HCT116 (cell line): ENCODE data around the gene DNMT3A. TPM values are rescaled to one million over a fixed set of nuclear protein-coding genes. Genes with fewer than 3 reads are reported as not detected.

Experiments
- ATAC-seq: fragments of 200-7000 bp; cut with Tn5 transposase; 2 replicates; pipeline ENCODE4 v1.9.1; 2020; ENCODE audit warnings: mild to moderate bottlenecking, moderate library complexity
- BruUV-seq: library from RNA; stranded (reverse); fragments of 400-500 nt; replicated peaks from 2 replicates; lab custom pipeline; 2021; lab: Mats Ljungman, UMichigan
- CTCF ChIA-PET: fragments of 300-600 bp; sonication (Branson Sonifier 250); formaldehyde crosslinking; loops from one replicate; lab custom pipeline; 2021; ENCODE audit warnings: antibody characterized with exemption; lab: Charles Lee
- POLR2A ChIA-PET: fragments of 300-600, 350-600 bp; sonication (Branson Sonifier 250); formaldehyde crosslinking; loops from one replicate; lab custom pipeline; 2021; ENCODE audit warnings: antibody characterized with exemption; lab: Charles Lee
- RAD21 ChIA-PET, 2 experiments: fragments of 300-600 bp; sonication (Branson Sonifier 250); formaldehyde crosslinking; loops; one replicate each; lab custom pipeline; 2023; ENCODE audit warnings: low total read pairs in 2 of 2; ENCODE audit not compliant: uncharacterized antibody in 2 of 2, unreplicated experiment in 2 of 2, low non-redundant PET in 1 of 2; lab: Charles Lee
- DNase-seq: peaks from one replicate; pipeline ENCODE4 v3.0.0-alpha.2; 2010; ENCODE audit warnings: low read depth, low spot score
- H2AFZ ChIP-seq: fragments of 200-600 bp; shearing (Covaris generic), sonication (generic); 2 replicates; pipeline ENCODE4 v1.6.1; 2017; ENCODE audit warnings: low read depth, mixed run types, mixed read lengths, antibody characterized with exemption, low read length; ENCODE audit not compliant: poor library complexity, severe bottlenecking
- H3K27ac ChIP-seq: 2 replicates; pipeline ENCODE4 v1.5.1; 2012; ENCODE audit warnings: low read depth, low read length
- H3K27me3 ChIP-seq: fragments of 200-600 bp; sonication (generic); 2 replicates; pipeline ENCODE4 v1.6.1; 2016; ENCODE audit warnings: mixed run types, low read length, mixed read lengths; ENCODE audit not compliant: insufficient read depth
- H3K36me3 ChIP-seq, 2 experiments: fragments of 200-500 bp in 1 of 2; fragments of 200-600 bp in 1 of 2; sonication (Bioruptor generic) in 1 of 2; sonication (generic) in 1 of 2; 2 replicates each; pipeline versions ENCODE4 v1.5.1 to v1.6.1; 2014 to 2016; ENCODE audit warnings: low read length in 2 of 2, inconsistent platforms in 1 of 2, mixed read lengths in 1 of 2, mixed run types in 1 of 2; ENCODE audit not compliant: insufficient read depth in 2 of 2, control insufficient read depth in 1 of 2
- H3K4me1 ChIP-seq, 2 experiments: fragments of 200-600 bp in 1 of 2; sonication (generic) in 1 of 2; 2 replicates each; pipeline versions ENCODE4 v1.5.1 to v1.6.1; 2012 to 2017; ENCODE audit warnings: low read length in 2 of 2, inconsistent platforms in 1 of 2, mild to moderate bottlenecking in 1 of 2, mixed read lengths in 1 of 2, mixed run types in 1 of 2, moderate library complexity in 1 of 2; ENCODE audit not compliant: insufficient read depth in 2 of 2, control insufficient read depth in 1 of 2
- H3K4me2 ChIP-seq: fragments of 200-600 bp; sonication (generic); 2 replicates; pipeline ENCODE4 v1.6.1; 2017; ENCODE audit warnings: mixed run types, low read length, mixed read lengths
- H3K4me3 ChIP-seq, 2 experiments: fragments of 200-600 bp in 1 of 2; sonication (generic) in 1 of 2; replicated peaks in 1 of 2; 2 replicates each; pipeline ENCODE4 v1.5.1; 2011 to 2016; ENCODE audit warnings: low read length in 2 of 2, control low read depth in 1 of 2, low read depth in 1 of 2, mild to moderate bottlenecking in 1 of 2, mixed read lengths in 1 of 2, mixed run types in 1 of 2
- H3K79me2 ChIP-seq: fragments of 200-600 bp; sonication (generic); 2 replicates; pipeline ENCODE4 v1.6.1; 2017; ENCODE audit warnings: mild to moderate bottlenecking, mixed run types, low read length, moderate library complexity, mixed read lengths; ENCODE audit not compliant: insufficient read depth
- H3K9ac ChIP-seq: fragments of 200-600 bp; sonication (generic); 2 replicates; pipeline ENCODE4 v1.6.1; 2016; ENCODE audit warnings: low read length, mixed read lengths
- H3K9me2 ChIP-seq: fragments of 200-600 bp; sonication (generic), shearing (Covaris generic); 2 replicates; pipeline ENCODE4 v1.6.1; 2017; ENCODE audit warnings: mixed run types, mild to moderate bottlenecking, moderate library complexity; ENCODE audit not compliant: insufficient read depth
- H3K9me3 ChIP-seq, 2 experiments: fragments of 200-500 bp in 1 of 2; fragments of 200-600 bp in 1 of 2; sonication (Bioruptor generic) in 1 of 2; sonication (generic) in 1 of 2; 2 replicates each; pipeline ENCODE4 v1.6.1; 2014 to 2017; ENCODE audit warnings: low read length in 2 of 2, mixed read lengths in 2 of 2, inconsistent platforms in 1 of 2, low read depth in 1 of 2, mild to moderate bottlenecking in 1 of 2, mixed run types in 1 of 2, moderate library complexity in 1 of 2; ENCODE audit not compliant: control insufficient read depth in 1 of 2, insufficient read depth in 1 of 2
- H4K20me1 ChIP-seq: fragments of 200-600 bp; sonication (generic), shearing (Covaris generic); 2 replicates; pipeline ENCODE4 v1.6.1; 2017; ENCODE audit warnings: mixed run types, mild to moderate bottlenecking, moderate library complexity; ENCODE audit not compliant: insufficient read depth
- ATF3 ChIP-seq: IDR thresholded peaks from 2 replicates; pipeline ENCODE4 v1.6.1; 2012
- CTCF ChIP-seq, 3 experiments: fragments of 200-600 bp in 1 of 3; sonication (generic) in 1 of 3; IDR thresholded peaks in 2 of 3; conservative IDR thresholded peaks in 1 of 3; 2 replicates each; pipeline ENCODE4 v1.5.1; 2012 to 2017; ENCODE audit warnings: low read depth in 2 of 3, low read length in 2 of 3, antibody characterized with exemption in 1 of 3, borderline replicate concordance in 1 of 3, control low read depth in 1 of 3, mild to moderate bottlenecking in 1 of 3, mixed read lengths in 1 of 3, mixed run types in 1 of 3, moderate library complexity in 1 of 3; ENCODE audit not compliant: insufficient read depth in 1 of 3
- POLR2A ChIP-seq: IDR thresholded peaks from 2 replicates; pipeline ENCODE4 v1.7.0; 2011; ENCODE audit warnings: borderline replicate concordance; ENCODE audit not compliant: insufficient read depth, insufficient read length; ENCODE audit errors: extremely low read depth
- POLR2AphosphoS5 ChIP-seq: IDR thresholded peaks from 2 replicates; pipeline ENCODE4 v1.6.1; 2011; ENCODE audit warnings: mild to moderate bottlenecking, low read depth, low read length, moderate library complexity
- SRF ChIP-seq: IDR thresholded peaks from 2 replicates; pipeline ENCODE4 v1.6.1; 2012; ENCODE audit warnings: low read depth
- TCF7L2 ChIP-seq: IDR thresholded peaks from 2 replicates; pipeline ENCODE4 v1.7.0; 2011; ENCODE audit warnings: borderline replicate concordance, inconsistent platforms; ENCODE audit not compliant: insufficient read depth, insufficient read length; ENCODE audit errors: extremely low read depth
- YY1 ChIP-seq: IDR thresholded peaks from 2 replicates; pipeline ENCODE4 v1.6.1; 2011; ENCODE audit warnings: low read length, low read depth, moderate library complexity, mild to moderate bottlenecking; ENCODE audit not compliant: insufficient replicate concordance; ENCODE audit errors: extremely low read depth
- intact Hi-C: fragments of 100-400 bp; cut with micrococcal nuclease; formaldehyde crosslinking; loops from 2 replicates; pipeline ENCODE4 v1.10.0; 2022
- total RNA-seq: library from RNA; stranded (reverse); gene quantifications from one replicate; pipeline ENCODE4 v1.2.1, GENCODE V29; 2021; ENCODE audit not compliant: unreplicated experiment
- TF ChIP-seq, protein P1 (sequence below): IDR thresholded peaks from 2 replicates; pipeline ENCODE4 v1.6.1; 2012; ENCODE audit warnings: low read depth

DNMT3A gene
- total RNA-seq, 1 experiment from 2014 or later: 14.3 TPM

DNA sequence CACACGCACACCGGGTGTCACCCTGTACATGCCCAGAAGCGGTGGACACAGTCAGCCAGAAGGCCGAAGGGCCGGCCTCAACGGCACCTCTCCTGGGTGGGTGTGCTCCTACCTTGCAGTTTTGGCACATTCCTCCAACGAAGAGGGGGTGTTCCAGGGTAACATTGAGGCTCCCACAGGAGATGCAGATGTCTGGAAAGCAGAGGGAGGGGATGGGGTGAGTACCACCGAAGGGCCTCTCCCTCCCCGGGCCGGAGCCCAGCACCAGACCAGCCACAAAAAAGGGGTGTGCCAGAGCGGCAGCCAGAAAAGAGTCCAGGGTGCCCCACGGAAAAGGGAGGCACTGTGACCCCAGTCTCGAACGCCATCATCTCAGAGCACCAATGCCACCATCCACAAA, 96.6 kb downstream of the DNMT3A start:
- Histone ChIP-seq H3K27me3 (no peaks in the 10 kb centered on the region), H3K9ac (no peak overlapping the region), H3K4me3 (no peak overlapping the region), H3K36me3 (no peaks in the 10 kb centered on the region; a peak in 2 of 4 replicates), H3K9me2 (no peaks in the 10 kb centered on the region), H3K4me1 (no peaks in the 10 kb centered on the region), H3K9me3 (no peaks in the 10 kb centered on the region), H3K79me2 (no peaks in the 10 kb centered on the region), H3K27ac (no peak overlapping the region), H4K20me1 (no peaks in the 10 kb centered on the region), H3K4me2 (no peak overlapping the region), H2AFZ (no peak overlapping the region)
- ChIA-PET POLR2A (no interaction called here), CTCF (no interaction called here), RAD21 (no interaction called here)
- no peak for TF ChIP-seq TCF7L2
- no peak for TF ChIP-seq SRF
- no peak for TF ChIP-seq ATF3
- TF ChIP-seq YY1: no peak
- no peak for TF ChIP-seq CTCF (IDR thresholded peaks at IDR 0.05 in 2 of 3, conservative IDR thresholded peaks at IDR 0.05 in 1 of 3; ENCODE audit: borderline replicate concordance in 1 of 3, insufficient read depth in 1 of 3, low read depth in 2 of 3, low read length in 2 of 3)
- TF ChIP-seq, protein P1, sequence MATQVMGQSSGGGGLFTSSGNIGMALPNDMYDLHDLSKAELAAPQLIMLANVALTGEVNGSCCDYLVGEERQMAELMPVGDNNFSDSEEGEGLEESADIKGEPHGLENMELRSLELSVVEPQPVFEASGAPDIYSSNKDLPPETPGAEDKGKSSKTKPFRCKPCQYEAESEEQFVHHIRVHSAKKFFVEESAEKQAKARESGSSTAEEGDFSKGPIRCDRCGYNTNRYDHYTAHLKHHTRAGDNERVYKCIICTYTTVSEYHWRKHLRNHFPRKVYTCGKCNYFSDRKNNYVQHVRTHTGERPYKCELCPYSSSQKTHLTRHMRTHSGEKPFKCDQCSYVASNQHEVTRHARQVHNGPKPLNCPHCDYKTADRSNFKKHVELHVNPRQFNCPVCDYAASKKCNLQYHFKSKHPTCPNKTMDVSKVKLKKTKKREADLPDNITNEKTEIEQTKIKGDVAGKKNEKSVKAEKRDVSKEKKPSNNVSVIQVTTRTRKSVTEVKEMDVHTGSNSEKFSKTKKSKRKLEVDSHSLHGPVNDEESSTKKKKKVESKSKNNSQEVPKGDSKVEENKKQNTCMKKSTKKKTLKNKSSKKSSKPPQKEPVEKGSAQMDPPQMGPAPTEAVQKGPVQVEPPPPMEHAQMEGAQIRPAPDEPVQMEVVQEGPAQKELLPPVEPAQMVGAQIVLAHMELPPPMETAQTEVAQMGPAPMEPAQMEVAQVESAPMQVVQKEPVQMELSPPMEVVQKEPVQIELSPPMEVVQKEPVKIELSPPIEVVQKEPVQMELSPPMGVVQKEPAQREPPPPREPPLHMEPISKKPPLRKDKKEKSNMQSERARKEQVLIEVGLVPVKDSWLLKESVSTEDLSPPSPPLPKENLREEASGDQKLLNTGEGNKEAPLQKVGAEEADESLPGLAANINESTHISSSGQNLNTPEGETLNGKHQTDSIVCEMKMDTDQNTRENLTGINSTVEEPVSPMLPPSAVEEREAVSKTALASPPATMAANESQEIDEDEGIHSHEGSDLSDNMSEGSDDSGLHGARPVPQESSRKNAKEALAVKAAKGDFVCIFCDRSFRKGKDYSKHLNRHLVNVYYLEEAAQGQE: no peak
- no peak for TF ChIP-seq POLR2A
- TF ChIP-seq POLR2AphosphoS5: no peak
- no peak for ATAC-seq
- BruUV-seq: no TSS peak
- no peak for DNase-seq
- intact Hi-C loops: no loop called here
